Uterus (tissue), 4 donors: ENCODE results near the gene PLCL1. TPM values are rescaled to one million over a fixed set of nuclear protein-coding genes. Genes with fewer than 3 reads are reported as not detected.

Experiments used
- DNase-seq, 2 donors: peaks; one replicate each; pipeline ENCODE4 v3.0.0-alpha.2; 2019 to 2020
- H3K27ac ChIP-seq, 2 donors: fragments of 200-600 bp; sonication (generic); 1 replicate in 1 of 2; 2 replicates in 1 of 2; pipeline ENCODE4 v1.5.1; 2016 to 2018
- H3K27me3 ChIP-seq, 2 donors: fragments of 200-600 bp; sonication (generic); one replicate each; pipeline ENCODE4 v1.5.1; 2018 to 2019; ENCODE audit warnings: control low read depth in 1 of 2
- H3K36me3 ChIP-seq, 2 donors: fragments of 200-600 bp; sonication (generic); one replicate each; pipeline ENCODE4 v1.5.1; 2019; ENCODE audit warnings: control low read depth in 1 of 2
- H3K4me1 ChIP-seq, 2 donors: fragments of 200-600 bp; sonication (generic); one replicate each; pipeline ENCODE4 v1.5.1; 2018 to 2019; ENCODE audit warnings: control low read depth in 1 of 2
- H3K4me3 ChIP-seq, 2 donors: fragments of 200-600 bp; sonication (generic); 1 replicate in 1 of 2; 2 replicates in 1 of 2; pipeline ENCODE4 v1.5.1; 2018 to 2019; ENCODE audit warnings: mild to moderate bottlenecking in 1 of 2
- H3K9me3 ChIP-seq, 2 donors: fragments of 200-600 bp; sonication (generic); one replicate each; pipeline ENCODE4 v1.5.1; 2019; ENCODE audit warnings: control low read depth in 1 of 2
- CTCF ChIP-seq, 4 experiments: fragments of 200-600 bp in 2 of 4; fragments of 450-650 bp in 2 of 4; sonication (generic) in 2 of 4; IDR thresholded peaks; one replicate each; pipeline ENCODE4 v1.5.1; 2016 to 2019; ENCODE audit warnings: antibody characterized with exemption in 4 of 4, mild to moderate bottlenecking in 2 of 4, moderate library complexity in 1 of 4
- POLR2A ChIP-seq, 2 donors: fragments of 450-650 bp; IDR thresholded peaks; one replicate each; pipeline ENCODE4 v1.6.1; 2016; ENCODE audit warnings: antibody characterized with exemption in 2 of 2, mild to moderate bottlenecking in 1 of 2, moderate library complexity in 1 of 2
- intact Hi-C: fragments of 100-400 bp; cut with DNase I; formaldehyde crosslinking; loops from one replicate; pipeline ENCODE4 v1.15.1; 2023; ENCODE audit warnings: low total_unique reads
- total RNA-seq, 4 donors: library from RNA; depleted of rRNA in 3 of 4; stranded (reverse); fragments of >200 nt in 3 of 4; gene quantifications; one replicate each; pipeline versions ENCODE4 v1.1.0 to v1.2.4, GENCODE V29; 2014 to 2023
- donor health status: DM: yes; HTN: yes; CAD: no.

PLCL1 gene
- total RNA-seq, 4 donors from 2014 or later, result 7.3 to 32.5 (median 15.0) TPM

- no peaks in the 10 kb centered on the region for H3K27me3 ChIP-seq
- no peak for DNase-seq
- H3K27ac ChIP-seq, result no peak overlapping the region
- no peaks in the 10 kb centered on the region for H3K9me3 ChIP-seq
- intact Hi-C loops, result no loop called here
- H3K36me3 ChIP-seq, result no peaks in the 10 kb centered on the region
- TF ChIP-seq CTCF (IDR thresholded peaks at IDR 0.05) (no peak), POLR2A (IDR thresholded peaks at IDR 0.05) (no peak)
- H3K4me1 ChIP-seq, result no peaks in the 10 kb centered on the region
- no peak overlapping the region for H3K4me3 ChIP-seq
Measured at GRCh38 chr2:198065322-198065721, 260.9 kb downstream of the PLCL1 start.

GRCh38 chr2:198066597-198066996 lies 262.2 kb downstream of the PLCL1 start:
- no peak overlapping the region for H3K4me3 ChIP-seq
- no peaks in the 10 kb centered on the region for H3K4me1 ChIP-seq
- no peaks in the 10 kb centered on the region for H3K9me3 ChIP-seq
- H3K27me3 ChIP-seq, result no peaks in the 10 kb centered on the region
- TF ChIP-seq CTCF (IDR thresholded peaks at IDR 0.05), result no peak
- no peak for TF ChIP-seq POLR2A (IDR thresholded peaks at IDR 0.05)
- no peaks in the 10 kb centered on the region for H3K36me3 ChIP-seq
- DNase-seq, result no peak
- intact Hi-C loops, result no loop called here
- no peak overlapping the region for H3K27ac ChIP-seq

GRCh38 chr2:198072655-198073054 lies 268.3 kb downstream of the PLCL1 start:
- Histone ChIP-seq H3K36me3 (no peaks in the 10 kb centered on the region), H3K27ac (no peak overlapping the region), H3K4me3 (no peak overlapping the region), H3K27me3 (no peaks in the 10 kb centered on the region), H3K4me1 (no peaks in the 10 kb centered on the region), H3K9me3 (no peaks in the 10 kb centered on the region)
- intact Hi-C loops, result no loop called here
- TF ChIP-seq CTCF (IDR thresholded peaks at IDR 0.05) (no peak), POLR2A (IDR thresholded peaks at IDR 0.05) (no peak)
- DNase-seq, result no peak

- Histone ChIP-seq H3K9me3 (no peaks in the 10 kb centered on the region), H3K27me3 (no peaks in the 10 kb centered on the region), H3K4me3 (no peak overlapping the region), H3K36me3 (no peaks in the 10 kb centered on the region), H3K27ac (no peak overlapping the region), H3K4me1 (no peaks in the 10 kb centered on the region)
- no peak for DNase-seq
- no peak for TF ChIP-seq CTCF (IDR thresholded peaks at IDR 0.05)
- intact Hi-C loops, result no loop called here
Measured at GRCh38 chr2:198073253-198073652, 268.9 kb downstream of the PLCL1 start.

- no peaks in the 10 kb centered on the region for H3K9me3 ChIP-seq
- no peaks in the 10 kb centered on the region for H3K4me1 ChIP-seq
- intact Hi-C loops, result no loop called here
- TF ChIP-seq POLR2A (IDR thresholded peaks at IDR 0.05), result no peak
- TF ChIP-seq CTCF (IDR thresholded peaks at IDR 0.05), result no peak
- no peaks in the 10 kb centered on the region for H3K36me3 ChIP-seq
- no peak for DNase-seq
- no peak overlapping the region for H3K27ac ChIP-seq
- H3K27me3 ChIP-seq, result no peaks in the 10 kb centered on the region
- H3K4me3 ChIP-seq, result no peak overlapping the region
Measured at GRCh38 chr2:198077477-198077876, 273.1 kb downstream of the PLCL1 start.
